Keratinocyte (primary cell): ENCODE data around the gene MED12L.

Source experiments
- EZH2 ChIP-seq: IDR thresholded peaks from one replicate; pipeline ENCODE4 v1.6.1; 2012; ENCODE audit warnings: inconsistent platforms, mild to moderate bottlenecking, low read length, moderate library complexity
- TF ChIP-seq, protein P1 (sequence below), 3 experiments: IDR thresholded peaks in 1 of 3; conservative IDR thresholded peaks in 1 of 3; optimal IDR thresholded peaks in 1 of 3; 2 replicates in 2 of 3; 3 replicates in 1 of 3; pipeline versions ENCODE3 to v1.5.1; 2011; ENCODE audit warnings: low read length in 3 of 3, mild to moderate bottlenecking in 3 of 3, moderate library complexity in 2 of 3, control low read depth in 1 of 3, inconsistent platforms in 1 of 3; ENCODE audit not compliant: insufficient read depth in 2 of 3; ENCODE audit errors: extremely low read depth in 1 of 3

DNA sequence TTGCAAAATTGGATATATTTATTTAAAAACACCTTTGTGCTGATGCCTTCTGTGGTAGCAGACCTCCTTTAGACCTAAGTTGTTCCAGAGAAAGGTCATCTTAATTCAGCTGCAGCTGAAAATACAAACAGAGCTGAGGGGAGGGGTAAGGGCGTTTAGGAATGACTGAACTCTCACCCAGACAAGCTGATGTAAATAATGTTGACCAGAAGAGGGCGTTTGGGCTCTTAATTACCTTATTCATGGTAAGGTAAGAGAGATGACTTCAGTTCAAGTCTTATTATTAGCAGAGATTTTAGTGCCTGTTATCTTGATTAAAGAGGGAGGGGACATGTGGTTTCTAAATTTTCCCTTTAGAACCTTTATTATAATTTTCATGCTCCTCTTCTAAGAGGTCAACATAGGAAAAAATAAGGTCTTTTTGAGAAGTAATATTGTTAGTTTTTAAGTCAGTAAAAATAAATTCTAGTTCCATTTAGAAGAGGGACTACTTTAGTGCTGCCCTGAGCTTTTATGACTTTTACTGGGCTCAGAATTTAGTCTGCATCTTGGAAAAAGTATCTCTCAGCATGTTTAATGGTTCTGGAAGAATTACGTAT lies 71.3 kb downstream of the MED12L start:
- TF ChIP-seq, protein P1, sequence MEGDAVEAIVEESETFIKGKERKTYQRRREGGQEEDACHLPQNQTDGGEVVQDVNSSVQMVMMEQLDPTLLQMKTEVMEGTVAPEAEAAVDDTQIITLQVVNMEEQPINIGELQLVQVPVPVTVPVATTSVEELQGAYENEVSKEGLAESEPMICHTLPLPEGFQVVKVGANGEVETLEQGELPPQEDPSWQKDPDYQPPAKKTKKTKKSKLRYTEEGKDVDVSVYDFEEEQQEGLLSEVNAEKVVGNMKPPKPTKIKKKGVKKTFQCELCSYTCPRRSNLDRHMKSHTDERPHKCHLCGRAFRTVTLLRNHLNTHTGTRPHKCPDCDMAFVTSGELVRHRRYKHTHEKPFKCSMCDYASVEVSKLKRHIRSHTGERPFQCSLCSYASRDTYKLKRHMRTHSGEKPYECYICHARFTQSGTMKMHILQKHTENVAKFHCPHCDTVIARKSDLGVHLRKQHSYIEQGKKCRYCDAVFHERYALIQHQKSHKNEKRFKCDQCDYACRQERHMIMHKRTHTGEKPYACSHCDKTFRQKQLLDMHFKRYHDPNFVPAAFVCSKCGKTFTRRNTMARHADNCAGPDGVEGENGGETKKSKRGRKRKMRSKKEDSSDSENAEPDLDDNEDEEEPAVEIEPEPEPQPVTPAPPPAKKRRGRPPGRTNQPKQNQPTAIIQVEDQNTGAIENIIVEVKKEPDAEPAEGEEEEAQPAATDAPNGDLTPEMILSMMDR (optimal IDR thresholded peaks at IDR 0.05 in 1 of 3, IDR thresholded peaks at IDR 0.05 in 1 of 3, conservative IDR thresholded peaks at IDR 0.05 in 1 of 3; ENCODE audit: extremely low read depth in 1 of 3, insufficient read depth in 2 of 3, low read length in 3 of 3), result peak; percentile 52 to 57 (median 56)
- no peak for TF ChIP-seq EZH2
